Measurements from ENCODE around the gene OR2A12.

GRCh38 chr7:144137501-144137900 is 51.4 kb downstream of the OR2A12 start:
- TF ChIP-seq CTCF (IDR thresholded peaks at IDR 0.05; ENCODE audit: low read length) (no peak), EZH2 (optimal IDR thresholded peaks at IDR 0.05; ENCODE audit: low read depth, low read length) (no peak), EZH2phosphoT487 (IDR thresholded peaks at IDR 0.05; ENCODE audit: low read length) (no peak)
